ELF-1 (cell line): Measurements from ENCODE around the gene DENND2C.

Experiments used
- DNase-seq: peaks from one replicate; pipeline ENCODE4 v3.0.0-alpha.2; 2016; ENCODE audit warnings: low read depth, low spot score

The DENND2C gene

GRCh38 chr1:114669562-114670082, at the start of gene DENND2C:
DENND2C (minus strand) TSS chr1:114670049; CDS start chr1:114625984, 44,065 bp downstream.
- DNase-seq = peak; percentile 80

- no peak for DNase-seq
Observed at GRCh38 chr1:114719424-114719787, 49.6 kb upstream of the DENND2C start.

GRCh38 chr1:114718661-114719423, 49.0 kb upstream of the DENND2C start:
- no peak for DNase-seq

- DNase-seq = peak; percentile 96
Observed at GRCh38 chr1:114716304-114717170, 46.7 kb upstream of the DENND2C start, which contains the start of gene NRAS. NRAS (minus strand) TSS chr1:114716771; CDS start chr1:114716160, 611 bp downstream.

GRCh38 chr1:114715952-114716303, 46.1 kb upstream of the DENND2C start:
- no peak for DNase-seq

- DNase-seq = no peak
Observed at GRCh38 chr1:114712977-114713376, 43.1 kb upstream of the DENND2C start.

- no peak for DNase-seq
Observed at GRCh38 chr1:114710360-114710759, 40.5 kb upstream of the DENND2C start.

GRCh38 chr1:114707604-114708003, 37.8 kb upstream of the DENND2C start:
- DNase-seq = no peak

- no peak for DNase-seq
Observed at GRCh38 chr1:114703242-114703641, 33.4 kb upstream of the DENND2C start.

GRCh38 chr1:114702737-114703136, 32.9 kb upstream of the DENND2C start:
- DNase-seq = no peak

- DNase-seq = no peak
Observed at GRCh38 chr1:114701931-114702330, 32.1 kb upstream of the DENND2C start.

GRCh38 chr1:114700036-114700600, 30.3 kb upstream of the DENND2C start:
- DNase-seq = no peak

GRCh38 chr1:114696810-114697209, 27.0 kb upstream of the DENND2C start:
- DNase-seq = no peak

GRCh38 chr1:114695430-114696058, 25.7 kb upstream of the DENND2C start, which contains the start of gene AMPD1:
AMPD1 (minus strand) TSS chr1:114695546; CDS start chr1:114695471, 75 bp downstream.
- DNase-seq = no peak

GRCh38 chr1:114694540-114695310, 24.9 kb upstream of the DENND2C start:
- DNase-seq = no peak

- DNase-seq = no peak
Observed at GRCh38 chr1:114692947-114693346, 23.1 kb upstream of the DENND2C start.

- no peak for DNase-seq
Observed at GRCh38 chr1:114691061-114691460, 21.2 kb upstream of the DENND2C start.

- DNase-seq = no peak
Observed at GRCh38 chr1:114690148-114690547, 20.3 kb upstream of the DENND2C start.

- DNase-seq = no peak
Observed at GRCh38 chr1:114688526-114688925, 18.7 kb upstream of the DENND2C start.

GRCh38 chr1:114685851-114686250, 16.0 kb upstream of the DENND2C start:
- DNase-seq = no peak

GRCh38 chr1:114677691-114678090, 7.8 kb upstream of the DENND2C start:
- DNase-seq = no peak
